SJSA1 (cell line): Measurements from ENCODE around the gene NOXO1. TPM values are rescaled to one million over a fixed set of nuclear protein-coding genes. Genes with fewer than 3 reads are reported as not detected.

ENCODE experiments used
- DNase-seq, 2 experiments: peaks; one replicate each; pipeline ENCODE4 v3.0.0-alpha.2; 2015 to 2020; ENCODE audit warnings: low spot score in 2 of 2, low read depth in 1 of 2
- H3K27ac ChIP-seq: fragments of 250-450 bp; sonication (Bioruptor Pico); 2 replicates; pipeline ENCODE4 v1.5.1; 2020; ENCODE audit warnings: mild to moderate bottlenecking, moderate library complexity
- H3K27me3 ChIP-seq: fragments of 250-450 bp; sonication (Bioruptor Pico); replicated peaks from 2 replicates; pipeline ENCODE4 v1.5.1; 2020; ENCODE audit warnings: mild to moderate bottlenecking, moderate library complexity
- H3K36me3 ChIP-seq: fragments of 250-450 bp; sonication (Bioruptor Pico); 2 replicates; pipeline ENCODE4 v1.5.1; 2020; ENCODE audit warnings: mild to moderate bottlenecking
- H3K4me1 ChIP-seq: fragments of 250-450 bp; sonication (Bioruptor Pico); replicated peaks from 2 replicates; pipeline ENCODE4 v1.6.1; 2021; ENCODE audit warnings: mild to moderate bottlenecking
- H3K4me3 ChIP-seq: fragments of 250-450 bp; sonication (Bioruptor Pico); 2 replicates; pipeline ENCODE4 v1.5.1; 2020; ENCODE audit warnings: mild to moderate bottlenecking
- H3K9me3 ChIP-seq: fragments of 250-450 bp; sonication (Bioruptor Pico); replicated peaks from 2 replicates; pipeline ENCODE4 v1.5.1; 2020; ENCODE audit warnings: mild to moderate bottlenecking
- total RNA-seq: library from RNA; depleted of rRNA; stranded (reverse); fragments of >200 nt; shearing (Covaris generic); gene quantifications from 2 replicates; pipeline ENCODE4 v1.2.3, GENCODE V29; 2014

Gene NOXO1
- total RNA-seq, 1 experiment from 2014 or later: 0.16 TPM

DNA sequence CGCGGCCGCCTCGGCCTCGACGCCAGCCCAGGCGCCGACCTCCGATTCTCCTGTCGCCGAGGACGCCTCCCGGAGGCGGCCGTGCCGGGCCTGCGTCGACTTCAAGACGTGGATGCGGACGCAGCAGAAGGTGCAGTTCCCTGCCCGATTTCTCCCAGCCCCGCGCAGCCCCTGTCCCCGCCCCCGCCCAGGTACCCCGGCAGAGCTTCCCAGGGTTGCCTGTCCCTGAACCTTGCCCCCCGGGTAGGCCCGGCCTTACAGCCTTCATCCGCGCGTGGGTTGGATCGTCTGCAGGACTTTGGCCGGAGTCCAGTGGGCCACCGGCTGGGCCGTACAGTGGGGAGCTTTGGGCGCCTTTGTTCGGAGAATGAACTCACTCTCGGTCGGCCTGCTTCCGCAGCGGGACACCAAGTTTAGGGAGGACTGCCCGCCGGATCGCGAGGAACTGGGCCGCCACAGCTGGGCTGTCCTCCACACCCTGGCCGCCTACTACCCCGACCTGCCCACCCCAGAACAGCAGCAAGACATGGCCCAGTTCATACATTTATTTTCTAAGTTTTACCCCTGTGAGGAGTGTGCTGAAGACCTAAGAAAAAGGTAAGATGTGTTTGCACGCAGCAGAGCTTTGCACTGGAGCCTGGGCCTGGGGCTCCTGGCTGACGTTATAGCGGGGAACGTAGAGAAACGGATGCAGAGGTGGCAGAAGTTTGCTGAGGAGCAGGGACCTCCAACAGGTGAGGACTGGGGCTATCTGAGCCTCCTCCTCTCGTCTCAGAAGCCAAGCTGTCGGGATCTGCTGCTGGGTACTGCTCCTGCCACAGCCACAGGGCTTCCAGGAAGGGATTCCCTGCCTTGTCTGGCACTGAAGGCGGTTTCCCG, 3.3 kb upstream of the NOXO1 start:
- Histone ChIP-seq H3K27me3 (peaks cover 29% of the 10 kb centered on the region), H3K36me3 (peaks cover 32% of the 10 kb centered on the region), H3K4me3 (peak overlapping the region; percentile 94), H3K4me1 (peaks cover 19% of the 10 kb centered on the region), H3K27ac (peak overlapping the region; percentile 44; the same call in 1 of the 2 replicates), H3K9me3 (no peaks in the 10 kb centered on the region)
- no peak for DNase-seq

- Histone ChIP-seq H3K4me1 (peaks cover 19% of the 10 kb centered on the region), H3K27ac (peak within 1 kb of the TSS; percentile 44; the same call in 1 of the 2 replicates), H3K27me3 (peaks cover 27% of the 10 kb centered on the region), H3K36me3 (peaks cover 41% of the 10 kb centered on the region), H3K9me3 (no peaks in the 10 kb centered on the region), H3K4me3 (peak within 1 kb of the TSS; percentile 94)
- peak; percentile 86 to 94 for DNase-seq
Observed at GRCh38 chr16:1983544-1984346, 2.5 kb upstream of the NOXO1 start, which contains the start of gene GFER. Gene GFER (plus strand): TSS chr16:1984193. CDS start chr16:1984219, 26 bp downstream.

GRCh38 chr16:1982991-1983543, 1.8 kb upstream of the NOXO1 start:
- peaks cover 27% of the 10 kb centered on the region for H3K27me3 ChIP-seq
- no peaks in the 10 kb centered on the region for H3K9me3 ChIP-seq
- peak overlapping the region; percentile 94 for H3K4me3 ChIP-seq
- DNase-seq: no peak
- no peak overlapping the region for H3K27ac ChIP-seq
- peaks cover 47% of the 10 kb centered on the region for H3K36me3 ChIP-seq
- H3K4me1 ChIP-seq: peaks cover 19% of the 10 kb centered on the region

DNA sequence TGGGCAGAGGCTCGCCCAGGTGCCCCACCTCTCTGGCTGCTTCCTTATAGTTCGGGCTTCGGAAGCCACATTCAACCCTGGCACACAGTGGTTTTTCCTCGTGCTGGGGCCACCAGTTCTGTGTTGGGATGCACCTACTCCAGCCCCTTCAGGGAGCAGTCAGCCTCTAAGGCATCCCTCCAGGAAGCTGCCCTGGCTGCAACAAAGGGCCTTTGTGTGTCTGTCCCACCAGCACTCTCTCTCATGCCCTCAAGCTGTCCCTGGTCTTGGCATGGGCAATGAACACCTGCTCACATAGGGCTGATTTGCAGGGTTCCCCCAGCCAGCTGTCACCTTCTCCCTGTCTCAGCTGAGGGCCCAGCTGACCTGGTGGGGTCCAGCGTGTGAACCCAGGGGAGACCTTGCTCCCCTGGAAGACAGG, 754 bp upstream of the NOXO1 start:
- no peak for DNase-seq
- Histone ChIP-seq H3K36me3 (peaks cover 52% of the 10 kb centered on the region), H3K9me3 (no peaks in the 10 kb centered on the region), H3K4me1 (peaks cover 19% of the 10 kb centered on the region), H3K27ac (no peak overlapping the region), H3K4me3 (no peak overlapping the region), H3K27me3 (peaks cover 27% of the 10 kb centered on the region)

DNA sequence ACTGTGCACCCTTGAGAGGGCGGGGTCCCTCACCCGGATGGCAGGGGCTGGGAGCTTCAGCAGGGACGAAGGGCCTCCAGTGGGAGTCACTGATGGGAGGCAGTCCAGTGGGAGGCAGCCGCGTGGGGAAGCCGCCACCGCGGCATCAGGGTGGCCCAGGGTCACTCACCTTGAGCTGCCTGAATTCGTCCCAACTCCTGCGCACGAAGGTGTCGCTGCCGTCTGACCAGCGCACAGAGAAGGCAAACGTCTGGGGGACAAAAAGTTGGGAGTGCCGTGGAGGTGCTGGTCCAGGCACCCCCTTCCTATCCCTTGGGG, 540 bp downstream of the NOXO1 start:
- DNase-seq: no peak
- peaks cover 52% of the 10 kb centered on the region for H3K36me3 ChIP-seq

GRCh38 chr16:1980030-1980769, 1.1 kb downstream of the NOXO1 start:
- no peaks in the 10 kb centered on the region for H3K9me3 ChIP-seq
- no peak overlapping the region for H3K27ac ChIP-seq
- H3K36me3 ChIP-seq: peaks cover 52% of the 10 kb centered on the region
- H3K27me3 ChIP-seq: peaks cover 27% of the 10 kb centered on the region
- peaks cover 16% of the 10 kb centered on the region for H3K4me1 ChIP-seq
- DNase-seq: no peak
- no peak overlapping the region for H3K4me3 ChIP-seq

More for the DNA sequence above, 540 bp downstream of the NOXO1 start:
- Histone ChIP-seq H3K27ac (no peak overlapping the region), H3K4me3 (no peak overlapping the region), H3K4me1 (peaks cover 19% of the 10 kb centered on the region), H3K27me3 (peaks cover 27% of the 10 kb centered on the region), H3K9me3 (no peaks in the 10 kb centered on the region)

- peaks cover 9% of the 10 kb centered on the region for H3K4me1 ChIP-seq
- H3K27ac ChIP-seq: no peak overlapping the region
- H3K27me3 ChIP-seq: peaks cover 27% of the 10 kb centered on the region
Observed at GRCh38 chr16:1979271-1980029, 1.8 kb downstream of the NOXO1 start.

DNA sequence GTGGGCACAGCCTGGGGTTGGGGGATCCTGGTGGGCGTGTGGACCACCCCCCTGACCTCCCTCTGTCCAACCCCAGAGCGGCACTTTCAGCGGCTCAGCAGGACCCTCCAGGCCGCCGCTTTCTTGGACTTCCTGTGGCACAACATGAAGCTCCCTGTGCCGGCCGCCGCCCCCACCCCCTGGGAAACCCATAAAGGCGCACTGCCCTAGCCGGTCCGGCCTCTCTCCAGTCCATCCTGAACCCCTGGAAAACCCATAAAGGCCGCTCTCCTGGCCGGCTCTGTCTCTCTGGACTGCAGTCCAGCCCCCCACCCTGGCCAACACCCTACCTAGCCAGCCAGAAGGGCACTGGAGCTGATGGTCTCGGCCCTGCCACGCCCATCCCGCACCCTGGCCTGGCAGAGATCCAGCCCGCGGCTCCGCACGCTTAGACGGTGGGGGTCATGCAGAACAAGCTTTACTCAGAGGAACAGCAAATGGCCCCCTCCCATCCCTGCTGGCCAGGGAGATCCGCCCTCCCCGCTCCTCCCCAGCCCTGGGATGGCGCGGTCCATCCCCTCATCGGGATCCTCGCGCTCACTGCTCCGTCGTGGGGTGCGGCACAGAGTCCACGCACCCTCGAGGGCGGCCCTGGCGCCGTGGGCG, 2.7 kb downstream of the NOXO1 start:
- no peak for DNase-seq
- Histone ChIP-seq H3K4me3 (no peak overlapping the region), H3K27me3 (peaks cover 27% of the 10 kb centered on the region), H3K9me3 (no peaks in the 10 kb centered on the region), H3K36me3 (peaks cover 54% of the 10 kb centered on the region), H3K27ac (no peak overlapping the region), H3K4me1 (peaks cover 8% of the 10 kb centered on the region)

More at GRCh38 chr16:1979271-1980029, 1.8 kb downstream of the NOXO1 start:
- Histone ChIP-seq H3K36me3 (peaks cover 52% of the 10 kb centered on the region), H3K4me3 (no peak overlapping the region), H3K9me3 (no peaks in the 10 kb centered on the region)
- DNase-seq: no peak

- Histone ChIP-seq H3K27me3 (peaks cover 27% of the 10 kb centered on the region), H3K4me3 (no peak overlapping the region), H3K36me3 (peaks cover 54% of the 10 kb centered on the region), H3K27ac (no peak overlapping the region), H3K9me3 (no peaks in the 10 kb centered on the region), H3K4me1 (peaks cover 3% of the 10 kb centered on the region)
- DNase-seq: no peak
Observed at GRCh38 chr16:1977875-1978268, 3.4 kb downstream of the NOXO1 start.

DNA sequence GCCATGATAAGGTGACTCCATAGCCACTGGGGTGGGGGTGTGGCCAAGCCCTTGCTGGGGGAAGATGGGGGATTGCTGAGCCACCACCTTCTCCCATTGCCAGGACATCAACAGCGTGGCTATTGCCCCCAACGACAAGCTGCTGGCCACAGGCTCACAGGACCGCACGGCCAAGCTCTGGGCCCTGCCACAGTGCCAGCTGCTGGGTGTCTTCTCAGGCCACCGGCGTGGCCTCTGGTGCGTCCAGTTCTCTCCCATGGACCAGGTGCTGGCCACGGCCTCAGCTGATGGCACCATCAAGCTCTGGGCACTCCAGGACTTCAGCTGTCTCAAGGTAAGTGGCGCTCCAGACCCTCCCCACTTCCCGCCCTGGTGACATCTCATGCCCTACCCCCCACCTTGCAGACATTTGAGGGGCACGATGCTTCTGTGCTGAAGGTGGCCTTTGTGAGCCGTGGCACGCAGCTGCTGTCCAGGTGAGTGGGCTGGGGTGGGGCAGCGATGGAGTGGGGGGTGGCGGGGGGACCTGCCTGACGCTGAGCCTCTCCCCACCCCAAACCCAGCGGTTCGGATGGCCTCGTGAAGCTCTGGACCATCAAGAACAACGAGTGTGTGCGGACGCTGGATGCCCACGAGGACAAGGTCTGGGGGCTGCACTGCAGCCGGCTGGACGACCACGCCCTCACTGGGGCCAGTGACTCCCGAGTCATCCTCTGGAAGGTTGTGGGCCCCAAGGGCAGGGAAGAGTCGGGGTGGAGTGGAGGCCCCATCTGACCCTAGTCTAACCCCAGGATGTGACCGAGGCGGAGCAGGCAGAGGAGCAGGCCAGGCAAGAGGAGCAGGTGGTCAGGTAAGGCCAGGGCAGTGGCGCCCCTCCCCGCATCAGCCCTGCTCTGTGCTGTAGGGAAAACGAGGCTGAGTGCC, 4.1 kb downstream of the NOXO1 start:
- DNase-seq: no peak
- Histone ChIP-seq H3K4me3 (no peak overlapping the region), H3K4me1 (peaks cover 7% of the 10 kb centered on the region), H3K27me3 (peaks cover 22% of the 10 kb centered on the region), H3K27ac (no peak overlapping the region), H3K9me3 (no peaks in the 10 kb centered on the region), H3K36me3 (peaks cover 57% of the 10 kb centered on the region)

DNA sequence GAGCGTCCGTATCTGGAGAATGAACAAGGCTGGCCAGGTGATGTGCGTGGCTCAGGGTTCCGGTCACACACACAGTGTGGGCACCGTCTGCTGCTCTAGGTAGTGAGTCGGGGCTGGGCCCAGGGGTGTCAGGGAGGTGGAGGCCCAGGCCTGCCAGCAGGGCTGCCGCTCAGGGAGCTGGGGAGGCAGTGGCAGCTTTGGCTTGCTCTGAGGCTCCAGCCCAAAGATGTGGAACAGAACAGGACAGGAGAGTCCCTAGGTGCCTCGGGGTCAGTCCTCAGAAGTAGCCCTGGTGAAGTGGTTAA, 5.1 kb downstream of the NOXO1 start:
- no peak for DNase-seq
- H3K36me3 ChIP-seq: peaks cover 61% of the 10 kb centered on the region
- H3K27me3 ChIP-seq: peaks cover 13% of the 10 kb centered on the region
- peaks cover 12% of the 10 kb centered on the region for H3K4me1 ChIP-seq
- no peaks in the 10 kb centered on the region for H3K9me3 ChIP-seq
- no peak overlapping the region for H3K27ac ChIP-seq
- no peak overlapping the region for H3K4me3 ChIP-seq
